Lower leg skin (tissue), 3 donors: ENCODE data around the gene HECTD4.

Experiments used
- POLR2A ChIP-seq, 2 donors: fragments of 450-650 bp; IDR thresholded peaks; one replicate each; pipeline ENCODE4 v1.6.1; 2016 to 2017; ENCODE audit warnings: antibody characterized with exemption in 2 of 2, mild to moderate bottlenecking in 1 of 2, moderate library complexity in 1 of 2
- TF ChIP-seq, protein P1 (sequence below), 3 donors: fragments of 450-650 bp; IDR thresholded peaks; one replicate each; pipeline ENCODE4 v1.5.1; 2016; ENCODE audit warnings: antibody characterized with exemption in 3 of 3, mild to moderate bottlenecking in 3 of 3, moderate library complexity in 2 of 3

GRCh38 chr12:112258926-112259325, 123.3 kb downstream of the HECTD4 start:
- TF ChIP-seq POLR2A (IDR thresholded peaks at IDR 0.05): no peak
- TF ChIP-seq, protein P1, sequence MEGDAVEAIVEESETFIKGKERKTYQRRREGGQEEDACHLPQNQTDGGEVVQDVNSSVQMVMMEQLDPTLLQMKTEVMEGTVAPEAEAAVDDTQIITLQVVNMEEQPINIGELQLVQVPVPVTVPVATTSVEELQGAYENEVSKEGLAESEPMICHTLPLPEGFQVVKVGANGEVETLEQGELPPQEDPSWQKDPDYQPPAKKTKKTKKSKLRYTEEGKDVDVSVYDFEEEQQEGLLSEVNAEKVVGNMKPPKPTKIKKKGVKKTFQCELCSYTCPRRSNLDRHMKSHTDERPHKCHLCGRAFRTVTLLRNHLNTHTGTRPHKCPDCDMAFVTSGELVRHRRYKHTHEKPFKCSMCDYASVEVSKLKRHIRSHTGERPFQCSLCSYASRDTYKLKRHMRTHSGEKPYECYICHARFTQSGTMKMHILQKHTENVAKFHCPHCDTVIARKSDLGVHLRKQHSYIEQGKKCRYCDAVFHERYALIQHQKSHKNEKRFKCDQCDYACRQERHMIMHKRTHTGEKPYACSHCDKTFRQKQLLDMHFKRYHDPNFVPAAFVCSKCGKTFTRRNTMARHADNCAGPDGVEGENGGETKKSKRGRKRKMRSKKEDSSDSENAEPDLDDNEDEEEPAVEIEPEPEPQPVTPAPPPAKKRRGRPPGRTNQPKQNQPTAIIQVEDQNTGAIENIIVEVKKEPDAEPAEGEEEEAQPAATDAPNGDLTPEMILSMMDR (IDR thresholded peaks at IDR 0.05): no peak
